Sigmoid colon (tissue), 7 donors: ENCODE measurements around the gene PIAS2. TPM values are rescaled to one million over a fixed set of nuclear protein-coding genes. Genes with fewer than 3 reads are reported as not detected.
"Not testable (repeated sequence)": the region's sequence is repeated elsewhere in the genome, so short reads cannot be mapped to it uniquely, and the experiment has no call there.

Experiments used
- DNase-seq: peaks from one replicate; pipeline ENCODE4 v3.0.0-alpha.2; 2019
- H3K27ac ChIP-seq, 4 donors: fragments of 200-600 bp; sonication (generic); one replicate each; pipeline ENCODE4 v1.5.1; 2016 to 2019; ENCODE audit warnings: mild to moderate bottlenecking in 1 of 4
- H3K27me3 ChIP-seq, 3 donors: fragments of 200-600 bp; sonication (generic); one replicate each; pipeline ENCODE4 v1.5.1; 2019; ENCODE audit warnings: mild to moderate bottlenecking in 1 of 3
- H3K36me3 ChIP-seq, 4 donors: fragments of 200-600 bp; sonication (generic); one replicate each; pipeline ENCODE4 v1.5.1; 2016 to 2019
- H3K4me1 ChIP-seq, 4 donors: fragments of 200-600 bp; sonication (generic); one replicate each; pipeline ENCODE4 v1.5.1; 2017 to 2019
- H3K4me3 ChIP-seq, 4 donors: fragments of 200-600 bp; sonication (generic); one replicate each; pipeline ENCODE4 v1.5.1; 2017 to 2019; ENCODE audit warnings: mild to moderate bottlenecking in 2 of 4, moderate library complexity in 1 of 4
- H3K9me3 ChIP-seq, 4 donors: fragments of 200-600 bp in 3 of 4; sonication (generic) in 3 of 4; one replicate each; pipeline versions ENCODE4 v1.5.1 to v1.6.1; 2013 to 2019
- EP300 ChIP-seq, 4 donors: sonication (generic); formaldehyde crosslinking; IDR thresholded peaks; one replicate each; pipeline ENCODE4 v1.6.1; 2017; ENCODE audit warnings: antibody characterized with exemption in 4 of 4
- POLR2A ChIP-seq, 2 donors: fragments of 450-650 bp; IDR thresholded peaks; one replicate each; pipeline ENCODE4 v1.6.1; 2016; ENCODE audit warnings: antibody characterized with exemption in 2 of 2, mild to moderate bottlenecking in 2 of 2, moderate library complexity in 2 of 2
- POLR2AphosphoS5 ChIP-seq, 4 donors: sonication (generic); formaldehyde crosslinking; IDR thresholded peaks; one replicate each; pipeline ENCODE4 v1.6.1; 2017; ENCODE audit warnings: antibody characterized with exemption in 4 of 4
- WGBS, 2 donors: extraction: QIAGEN DNeasy Blood & Tissue Kit; methylation state at CpG; one replicate each; pipeline ENCODE4 v1.1.7; 2013; 5-methylcytosine and 5-hydroxymethylcytosine counted together
- intact Hi-C: fragments of 100-400 bp; cut with DNase I; formaldehyde crosslinking; loops from one replicate; pipeline ENCODE4 v1.15.1; 2023
- polyA plus RNA-seq, 3 donors: library from polyadenylated mRNA; stranded (reverse); fragments of 200-250 nt; gene quantifications; one replicate each; pipeline ENCODE4 v1.2.3, GENCODE V29; 2013
- total RNA-seq, 4 donors: library from RNA; depleted of rRNA; stranded (reverse); fragments of >200 nt; gene quantifications; one replicate each; pipeline ENCODE4 v1.1.0, GENCODE V29; 2016
- TF ChIP-seq, protein P1 (sequence below), 4 experiments: fragments of 450-650 bp in 3 of 4; fragments of 200-600 bp in 1 of 4; IDR thresholded peaks; one replicate each; pipeline ENCODE4 v1.5.1; 2016 to 2019; ENCODE audit warnings: antibody characterized with exemption in 4 of 4, mild to moderate bottlenecking in 3 of 4, moderate library complexity in 2 of 4
- donor health status: healthy with polysubstance abuse.
- donor health status: Bipolar disorder and iron deficiency.
- donor health status: healthy.

PIAS2 gene
- total and polyA plus RNA-seq, 7 donors: 5.5 to 36.6 (median 30.0) TPM

DNA sequence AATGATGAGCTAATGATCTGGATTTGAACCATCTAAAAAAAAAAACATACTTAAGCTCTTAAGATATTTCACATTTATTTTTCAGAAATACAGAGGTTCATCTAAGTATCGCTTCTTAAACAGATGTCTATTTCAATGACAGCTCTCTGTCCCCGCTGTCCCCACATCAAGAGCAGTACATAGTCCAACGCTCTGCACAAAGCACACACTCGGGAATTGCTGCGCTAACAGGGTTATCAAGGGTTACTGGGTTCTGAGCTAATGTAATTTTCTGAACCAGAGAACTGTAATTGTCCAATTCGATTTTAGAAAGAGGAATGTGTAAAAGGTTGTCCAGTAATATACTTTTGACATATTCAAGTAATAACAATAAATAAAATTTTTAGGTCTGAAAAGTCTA, 101.6 kb downstream of the PIAS2 start:
- Histone ChIP-seq H3K27ac (no peak overlapping the region), H3K27me3 (no peaks in the 10 kb centered on the region), H3K9me3 (no peaks in the 10 kb centered on the region), H3K4me3 (no peak overlapping the region), H3K36me3 (no peaks in the 10 kb centered on the region), H3K4me1 (no peaks in the 10 kb centered on the region)
- no peak for DNase-seq
- TF ChIP-seq EP300 (IDR thresholded peaks at IDR 0.05): no peak
- no peak for TF ChIP-seq POLR2AphosphoS5 (IDR thresholded peaks at IDR 0.05)
- TF ChIP-seq POLR2A (IDR thresholded peaks at IDR 0.05): no peak
- TF ChIP-seq, protein P1, sequence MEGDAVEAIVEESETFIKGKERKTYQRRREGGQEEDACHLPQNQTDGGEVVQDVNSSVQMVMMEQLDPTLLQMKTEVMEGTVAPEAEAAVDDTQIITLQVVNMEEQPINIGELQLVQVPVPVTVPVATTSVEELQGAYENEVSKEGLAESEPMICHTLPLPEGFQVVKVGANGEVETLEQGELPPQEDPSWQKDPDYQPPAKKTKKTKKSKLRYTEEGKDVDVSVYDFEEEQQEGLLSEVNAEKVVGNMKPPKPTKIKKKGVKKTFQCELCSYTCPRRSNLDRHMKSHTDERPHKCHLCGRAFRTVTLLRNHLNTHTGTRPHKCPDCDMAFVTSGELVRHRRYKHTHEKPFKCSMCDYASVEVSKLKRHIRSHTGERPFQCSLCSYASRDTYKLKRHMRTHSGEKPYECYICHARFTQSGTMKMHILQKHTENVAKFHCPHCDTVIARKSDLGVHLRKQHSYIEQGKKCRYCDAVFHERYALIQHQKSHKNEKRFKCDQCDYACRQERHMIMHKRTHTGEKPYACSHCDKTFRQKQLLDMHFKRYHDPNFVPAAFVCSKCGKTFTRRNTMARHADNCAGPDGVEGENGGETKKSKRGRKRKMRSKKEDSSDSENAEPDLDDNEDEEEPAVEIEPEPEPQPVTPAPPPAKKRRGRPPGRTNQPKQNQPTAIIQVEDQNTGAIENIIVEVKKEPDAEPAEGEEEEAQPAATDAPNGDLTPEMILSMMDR (IDR thresholded peaks at IDR 0.05): no peak
- 94 to 95% methylated on average over 6 of the region's 6 CpGs for WGBS, 2 donors
- intact Hi-C loops: no loop called here

DNA sequence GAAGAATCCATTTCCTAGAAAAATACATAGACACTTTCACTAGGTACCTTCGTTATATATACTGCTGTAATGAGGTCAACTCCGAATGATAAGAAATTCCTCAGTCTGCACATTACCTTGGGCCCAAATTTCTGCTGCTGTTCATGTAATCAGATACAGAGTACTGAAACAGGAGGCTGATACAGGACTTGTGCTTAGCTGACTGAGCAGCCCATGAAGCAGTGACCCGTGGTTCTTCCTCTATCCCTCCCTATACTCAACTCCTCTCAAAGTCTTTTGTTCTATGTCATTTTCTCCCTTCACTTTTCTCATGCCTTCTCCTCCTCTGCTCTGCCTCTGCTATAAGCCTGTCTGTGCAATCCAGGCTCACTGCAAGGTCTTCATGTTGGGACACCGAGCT, 102.9 kb downstream of the PIAS2 start:
- no peak for DNase-seq
- Histone ChIP-seq H3K9me3 (no peaks in the 10 kb centered on the region), H3K27ac (no peak overlapping the region), H3K36me3 (no peaks in the 10 kb centered on the region), H3K4me3 (no peak overlapping the region), H3K27me3 (no peaks in the 10 kb centered on the region), H3K4me1 (no peaks in the 10 kb centered on the region)
- WGBS, 2 donors: 95 to 97% methylated on average over 4 of the region's 4 CpGs
- intact Hi-C loops: no loop called here
- no peak for TF ChIP-seq POLR2AphosphoS5 (IDR thresholded peaks at IDR 0.05)
- TF ChIP-seq POLR2A (IDR thresholded peaks at IDR 0.05): no peak
- TF ChIP-seq, protein P1 (IDR thresholded peaks at IDR 0.05): no peak

DNA sequence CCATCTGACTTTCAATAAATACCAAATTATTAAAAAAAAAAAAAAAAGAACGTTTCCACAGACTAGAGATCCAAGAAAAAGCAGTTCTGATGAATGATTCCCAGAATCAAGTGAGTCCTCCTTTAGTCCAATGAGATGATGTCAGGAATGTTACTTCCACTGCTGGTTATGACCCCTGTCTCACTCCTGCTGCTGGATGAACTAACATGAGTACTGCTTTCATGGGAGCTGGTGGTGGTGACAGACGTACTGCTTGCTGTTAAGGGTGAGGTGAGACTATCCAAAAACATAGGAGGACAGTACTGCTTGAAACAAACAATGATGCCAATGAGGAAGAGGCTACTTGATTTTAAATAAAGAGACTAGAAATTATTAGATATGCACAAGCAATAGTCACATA, 105.0 kb downstream of the PIAS2 start:
- Histone ChIP-seq H3K4me1 (no peaks in the 10 kb centered on the region), H3K27me3 (no peaks in the 10 kb centered on the region), H3K4me3 (no peak overlapping the region), H3K9me3 (no peaks in the 10 kb centered on the region), H3K36me3 (no peaks in the 10 kb centered on the region), H3K27ac (no peak overlapping the region)
- 84 to 86% methylated on average over 2 of the region's 2 CpGs for WGBS, 2 donors
- intact Hi-C loops: no loop called here
- no peak for DNase-seq
- TF ChIP-seq EP300 (IDR thresholded peaks at IDR 0.05) (no peak), POLR2A (IDR thresholded peaks at IDR 0.05) (no peak), POLR2AphosphoS5 (IDR thresholded peaks at IDR 0.05) (no peak)
- TF ChIP-seq, protein P1 (IDR thresholded peaks at IDR 0.05): no peak

DNA sequence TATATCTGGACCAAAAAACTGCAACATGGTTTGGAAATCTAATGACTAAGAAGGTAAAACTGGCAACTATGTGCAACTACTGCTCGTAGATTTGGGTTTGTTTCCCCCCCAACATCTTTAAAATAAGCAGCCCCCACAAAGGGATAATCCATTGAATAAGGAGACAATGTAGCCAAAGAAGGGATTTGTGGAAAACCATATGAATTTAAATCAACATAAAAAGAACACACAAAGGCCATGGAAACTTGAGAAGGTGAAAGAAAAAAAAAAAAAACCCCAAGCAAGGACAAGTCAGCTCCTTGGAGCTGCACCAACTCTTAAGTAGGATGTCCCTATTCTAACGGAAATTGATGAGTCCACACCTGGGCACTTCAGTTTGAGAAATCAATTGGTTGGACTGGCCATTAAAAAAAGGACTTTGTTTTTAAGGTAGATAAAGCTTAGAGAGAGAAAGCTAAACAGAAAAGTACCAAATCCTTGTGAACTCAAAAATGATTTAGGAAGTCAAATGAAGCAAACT, 106.8 kb downstream of the PIAS2 start:
- TF ChIP-seq, protein P1 (IDR thresholded peaks at IDR 0.05): no peak
- TF ChIP-seq POLR2A (IDR thresholded peaks at IDR 0.05): no peak
- TF ChIP-seq POLR2AphosphoS5 (IDR thresholded peaks at IDR 0.05): no peak
- no peak for TF ChIP-seq EP300 (IDR thresholded peaks at IDR 0.05)
- H3K27me3 ChIP-seq: no peaks in the 10 kb centered on the region
- H3K27ac ChIP-seq: no peak overlapping the region
- no peak overlapping the region for H3K4me3 ChIP-seq
- no peaks in the 10 kb centered on the region for H3K4me1 ChIP-seq
- no peak for DNase-seq
- no peaks in the 10 kb centered on the region for H3K36me3 ChIP-seq
- intact Hi-C loops: no loop called here
- 88 to 91% methylated on average over 2 of the region's 2 CpGs for WGBS, 2 donors
- H3K9me3 ChIP-seq: no peaks in the 10 kb centered on the region

GRCh38 chr18:46809145-46809544, 108.2 kb downstream of the PIAS2 start:
- H3K27me3 ChIP-seq: no peaks in the 10 kb centered on the region
- intact Hi-C loops: no loop called here

GRCh38 chr18:46795945-46796344, 121.4 kb downstream of the PIAS2 start:
- H3K9me3 ChIP-seq, H3K36me3 ChIP-seq, intact Hi-C loops, H3K4me1 ChIP-seq, H3K27ac ChIP-seq, H3K4me3 ChIP-seq, DNase-seq, H3K27me3 ChIP-seq: not testable (repeated sequence)
- 91 to 98% methylated on average over 6 of the region's 6 CpGs for WGBS, 2 donors

More at GRCh38 chr18:46809145-46809544, 108.2 kb downstream of the PIAS2 start:
- no peaks in the 10 kb centered on the region for H3K9me3 ChIP-seq
- no peak for DNase-seq
- no peak overlapping the region for H3K4me3 ChIP-seq
- H3K36me3 ChIP-seq: no peaks in the 10 kb centered on the region
- TF ChIP-seq POLR2AphosphoS5 (IDR thresholded peaks at IDR 0.05): no peak
- TF ChIP-seq, protein P1 (IDR thresholded peaks at IDR 0.05): no peak
- TF ChIP-seq POLR2A (IDR thresholded peaks at IDR 0.05): no peak
- TF ChIP-seq EP300 (IDR thresholded peaks at IDR 0.05): no peak
- H3K27ac ChIP-seq: no peak overlapping the region
- H3K4me1 ChIP-seq: no peaks in the 10 kb centered on the region
- WGBS, 2 donors: 77 to 95% methylated on average over 5 of the region's 5 CpGs
